HepG2 (cell line): ENCODE results near the gene ABAT.

Experiments used
- AGO1 ChIP-seq: fragments of 200-400 bp; formaldehyde crosslinking; IDR thresholded peaks from 2 replicates; pipeline ENCODE4 v1.6.1; 2017; ENCODE audit warnings: mild to moderate bottlenecking, low read depth, low read length, moderate library complexity; ENCODE audit not compliant: poor library complexity, severe bottlenecking
- KMT2B ChIP-seq: IDR thresholded peaks from 2 replicates; pipeline ENCODE4 v1.6.1; 2016; ENCODE audit warnings: missing genetic modification reagents, missing compliant biosample characterization
- POLR2AphosphoS5 ChIP-seq: IDR thresholded peaks from 2 replicates; pipeline ENCODE4 v1.6.1; 2012; ENCODE audit warnings: low read depth, low read length
- SRSF4 ChIP-seq: fragments of 200-400 bp; formaldehyde crosslinking; IDR thresholded peaks from one replicate; pipeline ENCODE4 v1.6.1; 2018; ENCODE audit warnings: mild to moderate bottlenecking, low read depth, low read length, moderate library complexity; ENCODE audit not compliant: poor library complexity, severe bottlenecking
- TP53 ChIP-seq: sonication (generic); formaldehyde crosslinking; conservative IDR thresholded peaks from 2 replicates; pipeline ENCODE4 v1.4.0; 2020; ENCODE audit warnings: missing genetic modification reagents
- TF ChIP-seq, protein P1 (sequence below): sonication (generic); formaldehyde crosslinking; IDR thresholded peaks from 2 replicates; pipeline ENCODE4 v1.5.0; 2020; ENCODE audit warnings: mild to moderate bottlenecking, missing genetic modification reagents, moderate library complexity
- TF ChIP-seq, protein P2 (sequence below): sonication (generic); formaldehyde crosslinking; IDR thresholded peaks from 2 replicates; pipeline ENCODE4 v1.8.1; 2022; ENCODE audit warnings: low read depth, mild to moderate bottlenecking, missing genetic modification reagents

DNA sequence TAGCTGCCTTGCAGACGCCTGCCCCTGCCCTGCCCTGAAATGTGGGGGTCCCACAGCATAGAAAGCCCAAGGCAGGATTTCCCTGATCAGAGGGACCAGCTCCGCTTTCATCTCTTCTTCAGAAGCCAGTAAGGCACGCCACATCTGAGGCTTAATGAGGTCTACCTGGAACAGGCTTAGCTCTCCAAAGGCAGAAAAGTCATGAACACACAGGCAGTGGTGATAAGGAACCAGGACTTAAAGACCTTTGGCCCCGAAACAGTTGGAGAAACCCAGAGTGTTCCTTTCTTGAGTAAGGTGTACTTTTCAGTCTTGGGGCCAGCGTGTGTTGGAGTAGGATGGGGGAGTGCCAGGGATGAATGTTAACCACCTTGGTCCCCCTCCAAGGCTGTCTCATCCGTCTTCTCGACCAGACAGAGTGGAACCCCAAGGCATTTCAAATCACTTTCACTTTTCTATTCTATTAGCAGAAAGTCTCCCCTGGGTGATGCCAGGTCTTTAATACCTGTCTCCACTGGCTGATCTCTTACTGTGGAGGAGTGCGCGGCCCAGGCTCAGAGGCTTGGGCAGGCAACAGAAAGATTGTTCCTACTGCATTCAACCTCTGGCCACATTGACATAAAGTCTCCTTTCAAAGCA lies 79.1 kb downstream of the ABAT start:
- no peak for TF ChIP-seq TP53 (CRISPR knock-in tag)
- TF ChIP-seq, protein P1, sequence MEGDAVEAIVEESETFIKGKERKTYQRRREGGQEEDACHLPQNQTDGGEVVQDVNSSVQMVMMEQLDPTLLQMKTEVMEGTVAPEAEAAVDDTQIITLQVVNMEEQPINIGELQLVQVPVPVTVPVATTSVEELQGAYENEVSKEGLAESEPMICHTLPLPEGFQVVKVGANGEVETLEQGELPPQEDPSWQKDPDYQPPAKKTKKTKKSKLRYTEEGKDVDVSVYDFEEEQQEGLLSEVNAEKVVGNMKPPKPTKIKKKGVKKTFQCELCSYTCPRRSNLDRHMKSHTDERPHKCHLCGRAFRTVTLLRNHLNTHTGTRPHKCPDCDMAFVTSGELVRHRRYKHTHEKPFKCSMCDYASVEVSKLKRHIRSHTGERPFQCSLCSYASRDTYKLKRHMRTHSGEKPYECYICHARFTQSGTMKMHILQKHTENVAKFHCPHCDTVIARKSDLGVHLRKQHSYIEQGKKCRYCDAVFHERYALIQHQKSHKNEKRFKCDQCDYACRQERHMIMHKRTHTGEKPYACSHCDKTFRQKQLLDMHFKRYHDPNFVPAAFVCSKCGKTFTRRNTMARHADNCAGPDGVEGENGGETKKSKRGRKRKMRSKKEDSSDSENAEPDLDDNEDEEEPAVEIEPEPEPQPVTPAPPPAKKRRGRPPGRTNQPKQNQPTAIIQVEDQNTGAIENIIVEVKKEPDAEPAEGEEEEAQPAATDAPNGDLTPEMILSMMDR, result no peak
- TF ChIP-seq, protein P2, sequence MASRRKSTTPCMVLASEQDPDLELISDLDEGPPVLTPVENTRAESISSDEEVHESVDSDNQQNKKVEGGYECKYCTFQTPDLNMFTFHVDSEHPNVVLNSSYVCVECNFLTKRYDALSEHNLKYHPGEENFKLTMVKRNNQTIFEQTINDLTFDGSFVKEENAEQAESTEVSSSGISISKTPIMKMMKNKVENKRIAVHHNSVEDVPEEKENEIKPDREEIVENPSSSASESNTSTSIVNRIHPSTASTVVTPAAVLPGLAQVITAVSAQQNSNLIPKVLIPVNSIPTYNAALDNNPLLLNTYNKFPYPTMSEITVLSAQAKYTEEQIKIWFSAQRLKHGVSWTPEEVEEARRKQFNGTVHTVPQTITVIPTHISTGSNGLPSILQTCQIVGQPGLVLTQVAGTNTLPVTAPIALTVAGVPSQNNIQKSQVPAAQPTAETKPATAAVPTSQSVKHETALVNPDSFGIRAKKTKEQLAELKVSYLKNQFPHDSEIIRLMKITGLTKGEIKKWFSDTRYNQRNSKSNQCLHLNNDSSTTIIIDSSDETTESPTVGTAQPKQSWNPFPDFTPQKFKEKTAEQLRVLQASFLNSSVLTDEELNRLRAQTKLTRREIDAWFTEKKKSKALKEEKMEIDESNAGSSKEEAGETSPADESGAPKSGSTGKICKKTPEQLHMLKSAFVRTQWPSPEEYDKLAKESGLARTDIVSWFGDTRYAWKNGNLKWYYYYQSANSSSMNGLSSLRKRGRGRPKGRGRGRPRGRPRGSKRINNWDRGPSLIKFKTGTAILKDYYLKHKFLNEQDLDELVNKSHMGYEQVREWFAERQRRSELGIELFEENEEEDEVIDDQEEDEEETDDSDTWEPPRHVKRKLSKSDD (CRISPR knock-in tag), result no peak
- TF ChIP-seq AGO1, result no peak
- TF ChIP-seq KMT2B (CRISPR knock-in tag), result no peak
- no peak for TF ChIP-seq POLR2AphosphoS5
- TF ChIP-seq SRSF4, result no peak
